IMR-90 (cell line): ENCODE measurements around the gene NSMCE3. TPM values are rescaled to one million over a fixed set of nuclear protein-coding genes. Genes with fewer than 3 reads are reported as not detected.

Experiments used
- ATAC-seq: fragments of 200-7000 bp; cut with Tn5 transposase; 2 replicates; pipeline ENCODE4 v1.9.1; 2020; ENCODE audit warnings: low read depth, mild to moderate bottlenecking, moderate library complexity
- BruUV-seq: library from RNA; stranded (reverse); fragments of 400-500 nt; replicated peaks from 2 replicates; lab custom pipeline; 2021; lab: Mats Ljungman, UMichigan
- CTCF ChIA-PET: fragments of 300-600 bp; formaldehyde crosslinking; extraction: SDS; loops from one replicate; lab custom pipeline; 2021; ENCODE audit warnings: antibody characterized with exemption; lab: Yijun Ruan, JAX
- POLR2A ChIA-PET: fragments of 300-600 bp; sonication (Branson Sonifier 250); formaldehyde crosslinking; loops from one replicate; lab custom pipeline; 2022; ENCODE audit warnings: antibody characterized with exemption; ENCODE audit not compliant: unreplicated experiment; lab: Charles Lee
- DNase-seq: peaks from one replicate; pipeline ENCODE4 v3.0.0; 2013
- H2AFZ ChIP-seq: replicated peaks from 2 replicates; pipeline ENCODE3; 2013; ENCODE audit warnings: low read length, mild to moderate bottlenecking; ENCODE audit not compliant: poor library complexity
- H2AK5ac ChIP-seq: 2 replicates; pipeline ENCODE4 v1.6.1; 2013; ENCODE audit warnings: low read depth, low read length, inconsistent platforms
- H2AK9ac ChIP-seq: replicated peaks from 2 replicates; pipeline ENCODE3; 2013; ENCODE audit warnings: mild to moderate bottlenecking, low read depth, low read length, moderate library complexity; ENCODE audit not compliant: poor library complexity
- H2BK120ac ChIP-seq: 2 replicates; pipeline ENCODE4 v1.6.1; 2013; ENCODE audit warnings: low read depth, low read length, inconsistent platforms
- H2BK15ac ChIP-seq: 3 replicates; pipeline ENCODE4 v1.6.1; 2013; ENCODE audit warnings: low read depth, low read length, inconsistent platforms
- H2BK20ac ChIP-seq: 2 replicates; pipeline ENCODE4 v1.6.1; 2013; ENCODE audit warnings: low read depth, mild to moderate bottlenecking, inconsistent platforms, low read length, moderate library complexity
- H2BK5ac ChIP-seq: 2 replicates; pipeline ENCODE4 v1.6.1; 2013; ENCODE audit warnings: mild to moderate bottlenecking, low read depth, low read length, inconsistent platforms; ENCODE audit not compliant: poor library complexity, severe bottlenecking
- H3K14ac ChIP-seq: replicated peaks from 2 replicates; pipeline ENCODE4 v1.6.1; 2013; ENCODE audit warnings: low read depth, low read length, inconsistent platforms
- H3K18ac ChIP-seq: 2 replicates; pipeline ENCODE4 v1.6.1; 2013; ENCODE audit warnings: low read depth, low read length, control low read depth
- H3K23ac ChIP-seq: 2 replicates; pipeline ENCODE4 v1.6.1; 2013; ENCODE audit warnings: low read depth, low read length, inconsistent platforms
- H3K27ac ChIP-seq: 2 replicates; pipeline ENCODE4 v1.5.1; 2013; ENCODE audit warnings: mild to moderate bottlenecking, control low read depth, low read length; ENCODE audit not compliant: insufficient read depth
- H3K27me3 ChIP-seq: 2 replicates; pipeline ENCODE4 v1.6.1; 2013; ENCODE audit warnings: low read length; ENCODE audit not compliant: control insufficient read depth, insufficient read depth
- H3K36me3 ChIP-seq: 2 replicates; pipeline ENCODE4 v1.6.1; 2013; ENCODE audit warnings: low read length, mixed read lengths; ENCODE audit not compliant: control insufficient read depth, insufficient read depth
- H3K4ac ChIP-seq: 2 replicates; pipeline ENCODE4 v1.6.1; 2013; ENCODE audit warnings: low read depth, low read length, inconsistent platforms
- H3K4me1 ChIP-seq: 2 replicates; pipeline ENCODE4 v1.6.1; 2013; ENCODE audit warnings: low read length, mixed read lengths; ENCODE audit not compliant: control insufficient read depth, insufficient read depth
- H3K4me2 ChIP-seq: 2 replicates; pipeline ENCODE4 v1.6.1; 2013; ENCODE audit warnings: low read depth, mild to moderate bottlenecking, control low read depth, low read length, moderate library complexity
- H3K4me3 ChIP-seq: 2 replicates; pipeline ENCODE4 v1.5.1; 2013; ENCODE audit warnings: low read depth, mild to moderate bottlenecking, control low read depth, low read length, moderate library complexity; ENCODE audit not compliant: insufficient read depth
- H3K56ac ChIP-seq: 2 replicates; pipeline ENCODE4 v1.6.1; 2013; ENCODE audit warnings: low read length, inconsistent platforms; ENCODE audit not compliant: insufficient read depth; ENCODE audit errors: extremely low read depth
- H3K79me1 ChIP-seq, 2 experiments: 2 replicates each; pipeline ENCODE4 v1.6.1; 2013; ENCODE audit warnings: low read length in 2 of 2, inconsistent platforms in 1 of 2, low read depth in 1 of 2
- H3K9ac ChIP-seq: 2 replicates; pipeline ENCODE4 v1.6.1; 2013; ENCODE audit warnings: low read depth, low read length, control low read depth
- H3K9me1 ChIP-seq: 2 replicates; pipeline ENCODE4 v1.6.1; 2013; ENCODE audit warnings: low read length, inconsistent platforms; ENCODE audit not compliant: insufficient read depth
- H3K9me3 ChIP-seq: 2 replicates; pipeline ENCODE4 v1.6.1; 2013; ENCODE audit warnings: low read length; ENCODE audit not compliant: control insufficient read depth, insufficient read depth
- H4K20me1 ChIP-seq: 2 replicates; pipeline ENCODE4 v1.6.1; 2013; ENCODE audit warnings: low read length, inconsistent platforms; ENCODE audit not compliant: insufficient read depth
- H4K5ac ChIP-seq: 2 replicates; pipeline ENCODE4 v1.6.1; 2013; ENCODE audit warnings: mild to moderate bottlenecking, low read depth, low read length, control low read depth
- H4K8ac ChIP-seq, 2 experiments: 2 replicates each; pipeline ENCODE4 v1.6.1; 2013; ENCODE audit warnings: low read depth in 2 of 2, low read length in 2 of 2, control low read depth in 1 of 2, inconsistent platforms in 1 of 2
- H4K91ac ChIP-seq: 2 replicates; pipeline ENCODE4 v1.6.1; 2013; ENCODE audit warnings: low read depth, low read length, inconsistent platforms; ENCODE audit not compliant: insufficient read depth
- BHLHE40 ChIP-seq: fragments of 150-350 bp; IDR thresholded peaks from 2 replicates; pipeline ENCODE4 v1.6.1; 2016; ENCODE audit warnings: mild to moderate bottlenecking, low read depth, low read length
- CEBPB ChIP-seq: IDR thresholded peaks from 2 replicates; pipeline ENCODE4 v1.6.1; 2012; ENCODE audit warnings: low read depth, low read length, improper control_type of control experiment
- CHD1 ChIP-seq: IDR thresholded peaks from 2 replicates; pipeline ENCODE4 v1.6.1; 2012; ENCODE audit warnings: low read depth, low read length, improper control_type of control experiment
- CTCF ChIP-seq: conservative IDR thresholded peaks from 2 replicates; pipeline ENCODE4 v1.5.1; 2012; ENCODE audit warnings: mild to moderate bottlenecking, low read depth, low read length, improper control_type of control experiment
- ELK1 ChIP-seq: fragments of 150-350 bp; IDR thresholded peaks from 2 replicates; pipeline ENCODE4 v1.6.1; 2016; ENCODE audit warnings: low read depth, mild to moderate bottlenecking, low read length, moderate library complexity, borderline replicate concordance
- FOS ChIP-seq: fragments of 150-350 bp; IDR thresholded peaks from 2 replicates; pipeline ENCODE4 v1.6.1; 2016; ENCODE audit warnings: low read depth, low read length
- MAFK ChIP-seq: IDR thresholded peaks from 2 replicates; pipeline ENCODE4 v1.6.1; 2012; ENCODE audit warnings: low read depth, low read length, improper control_type of control experiment
- MAZ ChIP-seq: IDR thresholded peaks from 2 replicates; pipeline ENCODE4 v1.6.1; 2012; ENCODE audit warnings: low read depth, mild to moderate bottlenecking, low read length, improper control_type of control experiment, moderate library complexity, borderline replicate concordance
- MXI1 ChIP-seq: IDR thresholded peaks from 2 replicates; pipeline ENCODE4 v1.6.1; 2012; ENCODE audit warnings: low read depth, mild to moderate bottlenecking, low read length, moderate library complexity, borderline replicate concordance
- NFE2L2 ChIP-seq: fragments of 150-350 bp; IDR thresholded peaks from 2 replicates; pipeline ENCODE4 v1.6.1; 2016; ENCODE audit warnings: low read depth, mild to moderate bottlenecking, low read length
- POLR2A ChIP-seq: IDR thresholded peaks from 2 replicates; pipeline ENCODE4 v1.6.1; 2012; ENCODE audit warnings: mild to moderate bottlenecking, low read depth, low read length
- RAD21 ChIP-seq: IDR thresholded peaks from 2 replicates; pipeline ENCODE4 v1.6.1; 2012; ENCODE audit warnings: low read length, improper control_type of control experiment
- RCOR1 ChIP-seq: IDR thresholded peaks from 2 replicates; pipeline ENCODE4 v1.6.1; 2012; ENCODE audit warnings: mild to moderate bottlenecking, low read length, improper control_type of control experiment; ENCODE audit not compliant: insufficient replicate concordance
- RFX5 ChIP-seq: IDR thresholded peaks from 2 replicates; pipeline ENCODE4 v1.8.0; 2012; ENCODE audit warnings: low read depth, mild to moderate bottlenecking, low read length, moderate library complexity
- SMC3 ChIP-seq: fragments of 150-350 bp; IDR thresholded peaks from 2 replicates; pipeline ENCODE4 v1.6.1; 2016; ENCODE audit warnings: low read depth, mild to moderate bottlenecking, antibody characterized with exemption, low read length, moderate library complexity
- USF2 ChIP-seq: fragments of 150-350 bp; IDR thresholded peaks from 2 replicates; pipeline ENCODE4 v1.6.1; 2017; ENCODE audit warnings: mild to moderate bottlenecking, antibody characterized with exemption, low read length, low read depth
- WGBS, 2 experiments: methylation state at CpG; one replicate each; pipeline versions ENCODE4 v1.1.5 to v1.1.7; 2013; ENCODE audit warnings: missing lambda C conversion rate in 2 of 2; ENCODE audit not compliant: insufficient read length in 1 of 2; ENCODE audit errors: extremely low coverage in 2 of 2; 5-methylcytosine and 5-hydroxymethylcytosine counted together
- dilution Hi-C: fragments of 300-500 bp; cut with HindIII; formaldehyde crosslinking; loops from one replicate; pipeline ENCODE4 v1.14.3; 2018; ENCODE audit warnings: low sequenced_read_pairs; ENCODE audit not compliant: unreplicated experiment
- in situ Hi-C: fragments of 300-500 bp; cut with MboI; formaldehyde crosslinking; loops from 3 replicates; pipeline ENCODE4 v1.14.3; 2019; ENCODE audit warnings: low sequenced_read_pairs, inconsistent platforms, mixed read lengths
- intact Hi-C: fragments of 100-400 bp; cut with micrococcal nuclease; formaldehyde crosslinking; loops from 2 replicates; pipeline ENCODE4 v1.10.0; 2022
- polyA plus RNA-seq, 3 experiments: library from polyadenylated mRNA; depleted of rRNA; stranded (reverse); fragments of >200 nt; gene quantifications; 2 replicates each; pipeline ENCODE4 v1.2.3, GENCODE V29; 2012; ENCODE audit warnings: low replicate concordance in 1 of 3
- total RNA-seq: library from RNA; depleted of rRNA; stranded (reverse); fragments of >200 nt; gene quantifications from 2 replicates; pipeline ENCODE4 v1.2.3, GENCODE V29; 2012

The NSMCE3 gene
- total and polyA plus RNA-seq, 2 of the 4 experiments (the other 2 are of a cell fraction) = 5.1 to 6.3 TPM

- intact Hi-C loops (no loop called here), in situ Hi-C loops (no loop called here), dilution Hi-C loops (no loop called here)
- Histone ChIP-seq H2BK5ac (no peak overlapping the region), H4K5ac (no peak overlapping the region), H2AFZ (no peak overlapping the region), H3K4ac (no peak overlapping the region), H3K79me1 (no peaks in the 10 kb centered on the region), H3K56ac (no peak overlapping the region), H3K18ac (no peak overlapping the region), H3K4me2 (no peak overlapping the region), H3K27me3 (no peaks in the 10 kb centered on the region; the same call in 1 of the 2 replicates), H3K23ac (no peak overlapping the region), H3K27ac (no peak overlapping the region), H4K20me1 (no peaks in the 10 kb centered on the region), H3K4me1 (no peaks in the 10 kb centered on the region), H2BK20ac (no peak overlapping the region), H3K9ac (no peak overlapping the region), H3K9me3 (no peaks in the 10 kb centered on the region), H3K9me1 (no peaks in the 10 kb centered on the region), H3K36me3 (no peaks in the 10 kb centered on the region), H2BK120ac (no peak overlapping the region), H4K8ac (no peak overlapping the region), H3K4me3 (no peak overlapping the region), H3K14ac (no peak overlapping the region), H2AK5ac (no peak overlapping the region), H4K91ac (no peak overlapping the region), H2AK9ac (no peak overlapping the region), H2BK15ac (no peak overlapping the region)
- no TSS peak for BruUV-seq
- no CpG with 5 or more reads among the region's 1 CpG for WGBS, 2 experiments
- POLR2A ChIA-PET = no interaction called here
- TF ChIP-seq SMC3 (no peak), ELK1 (no peak), BHLHE40 (no peak), CTCF (no peak), CEBPB (no peak), CHD1 (no peak), MAZ (no peak), MAFK (no peak), RAD21 (no peak), FOS (no peak), NFE2L2 (no peak), RFX5 (no peak), RCOR1 (no peak), POLR2A (no peak), MXI1 (no peak), USF2 (no peak)
- DNase-seq (no peak), ATAC-seq (no peak)
- CTCF ChIA-PET = no interaction called here
Measured at GRCh38 chr15:29259233-29259632, 10.4 kb downstream of the NSMCE3 start.
